Measurements from ENCODE around the gene RFPL2. TPM values are rescaled to one million over a fixed set of nuclear protein-coding genes. Genes with fewer than 3 reads are reported as not detected.
"Not testable (repeated sequence)": the region's sequence is repeated elsewhere in the genome, so short reads cannot be mapped to it uniquely, and the experiment has no call there.

The RFPL2 gene
- total RNA-seq, 3 donors from 2014 or later = not detected

DNA sequence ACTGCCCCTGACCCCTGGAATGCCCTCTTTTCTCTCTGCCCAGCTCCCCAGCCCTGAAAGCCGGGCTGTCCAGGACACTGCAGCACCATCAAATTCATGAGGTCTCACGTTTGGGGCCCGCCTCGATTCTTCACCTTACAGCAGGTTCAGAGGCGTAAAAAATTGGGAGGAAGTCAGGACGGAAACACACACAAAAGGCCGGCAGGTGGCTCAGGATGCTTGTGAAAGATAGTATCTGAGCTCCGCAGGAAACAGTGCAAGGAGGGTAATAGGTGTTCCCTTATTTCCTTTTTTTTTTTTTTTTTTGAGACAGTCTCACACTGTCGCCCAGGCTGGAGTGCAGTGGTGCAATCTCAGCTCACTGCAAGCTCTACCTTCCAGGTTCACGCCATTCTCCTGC lies 4.1 kb downstream of the RFPL2 start:
- DNase-seq (no peak), ATAC-seq (no peak)
- Histone ChIP-seq H3K4me1 (ENCODE audit: low read depth) (peaks cover 3% of the 10 kb centered on the region), H3K36me3 (ENCODE audit: low read depth) (no peaks in the 10 kb centered on the region), H3K4me3 (no peak overlapping the region), H3K9me3 (no peaks in the 10 kb centered on the region)
- intact Hi-C loops (cut with DNase I, micrococcal nuclease) = no loop called here
- TF ChIP-seq, protein P1, sequence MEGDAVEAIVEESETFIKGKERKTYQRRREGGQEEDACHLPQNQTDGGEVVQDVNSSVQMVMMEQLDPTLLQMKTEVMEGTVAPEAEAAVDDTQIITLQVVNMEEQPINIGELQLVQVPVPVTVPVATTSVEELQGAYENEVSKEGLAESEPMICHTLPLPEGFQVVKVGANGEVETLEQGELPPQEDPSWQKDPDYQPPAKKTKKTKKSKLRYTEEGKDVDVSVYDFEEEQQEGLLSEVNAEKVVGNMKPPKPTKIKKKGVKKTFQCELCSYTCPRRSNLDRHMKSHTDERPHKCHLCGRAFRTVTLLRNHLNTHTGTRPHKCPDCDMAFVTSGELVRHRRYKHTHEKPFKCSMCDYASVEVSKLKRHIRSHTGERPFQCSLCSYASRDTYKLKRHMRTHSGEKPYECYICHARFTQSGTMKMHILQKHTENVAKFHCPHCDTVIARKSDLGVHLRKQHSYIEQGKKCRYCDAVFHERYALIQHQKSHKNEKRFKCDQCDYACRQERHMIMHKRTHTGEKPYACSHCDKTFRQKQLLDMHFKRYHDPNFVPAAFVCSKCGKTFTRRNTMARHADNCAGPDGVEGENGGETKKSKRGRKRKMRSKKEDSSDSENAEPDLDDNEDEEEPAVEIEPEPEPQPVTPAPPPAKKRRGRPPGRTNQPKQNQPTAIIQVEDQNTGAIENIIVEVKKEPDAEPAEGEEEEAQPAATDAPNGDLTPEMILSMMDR (IDR thresholded peaks at IDR 0.05) = no peak

DNA sequence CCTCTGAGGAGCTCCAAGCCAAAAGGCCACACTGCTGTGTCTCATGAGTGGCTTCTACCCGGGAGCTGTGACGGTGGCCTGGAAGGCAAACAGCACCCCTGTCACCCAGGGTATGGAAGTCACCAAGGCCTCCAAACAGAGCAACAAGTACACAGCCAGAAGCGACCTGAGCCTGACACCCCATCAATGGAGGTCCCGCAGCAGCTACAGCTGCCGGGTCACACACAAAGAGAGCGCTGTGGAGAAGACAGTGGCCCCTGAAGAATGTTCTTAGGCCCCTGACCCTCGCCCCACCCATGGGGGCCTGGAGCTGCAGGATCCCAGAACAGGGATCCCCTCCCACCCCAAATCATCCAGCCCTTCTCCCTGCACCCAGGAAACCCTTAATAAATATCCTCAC lies 4.9 kb downstream of the RFPL2 start:
- intact Hi-C loops (cut with DNase I, micrococcal nuclease) = no loop called here
- TF ChIP-seq, protein P1 (IDR thresholded peaks at IDR 0.05) = no peak
- DNase-seq (no peak), ATAC-seq (no peak)
- Histone ChIP-seq H3K36me3 (ENCODE audit: low read depth) (no peaks in the 10 kb centered on the region), H3K9me3 (no peaks in the 10 kb centered on the region), H3K4me1 (ENCODE audit: low read depth) (peaks cover 3% of the 10 kb centered on the region), H3K4me3 (no peak overlapping the region)

DNA sequence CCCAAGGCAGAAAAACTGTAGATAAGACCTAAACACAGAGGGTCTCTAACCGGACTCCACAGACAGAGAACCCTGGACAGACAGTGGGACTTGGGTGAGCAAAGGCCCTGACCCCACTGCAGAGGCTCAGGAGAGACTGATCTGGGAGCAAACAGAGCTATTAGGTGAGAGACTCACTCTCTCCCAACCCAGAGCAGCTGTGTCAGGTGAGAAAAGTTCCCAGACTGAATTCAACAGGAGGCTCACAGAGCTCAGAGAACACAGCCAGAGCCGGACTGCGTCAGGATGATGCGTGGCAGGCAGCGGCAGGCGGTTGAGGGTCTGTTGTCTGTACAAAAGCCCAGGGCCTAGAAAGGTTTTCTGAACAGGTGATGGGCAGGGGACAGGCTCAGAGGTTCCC lies 5.5 kb downstream of the RFPL2 start:
- Histone ChIP-seq H3K36me3 (ENCODE audit: low read depth) (no peaks in the 10 kb centered on the region), H3K9me3 (no peaks in the 10 kb centered on the region), H3K4me1 (ENCODE audit: low read depth) (no peaks in the 10 kb centered on the region), H3K4me3 (no peak overlapping the region)
- TF ChIP-seq, protein P1 (IDR thresholded peaks at IDR 0.05) = no peak
- intact Hi-C loops (cut with DNase I, micrococcal nuclease) = no loop called here
- no peak for ATAC-seq
- no peak for DNase-seq

DNA sequence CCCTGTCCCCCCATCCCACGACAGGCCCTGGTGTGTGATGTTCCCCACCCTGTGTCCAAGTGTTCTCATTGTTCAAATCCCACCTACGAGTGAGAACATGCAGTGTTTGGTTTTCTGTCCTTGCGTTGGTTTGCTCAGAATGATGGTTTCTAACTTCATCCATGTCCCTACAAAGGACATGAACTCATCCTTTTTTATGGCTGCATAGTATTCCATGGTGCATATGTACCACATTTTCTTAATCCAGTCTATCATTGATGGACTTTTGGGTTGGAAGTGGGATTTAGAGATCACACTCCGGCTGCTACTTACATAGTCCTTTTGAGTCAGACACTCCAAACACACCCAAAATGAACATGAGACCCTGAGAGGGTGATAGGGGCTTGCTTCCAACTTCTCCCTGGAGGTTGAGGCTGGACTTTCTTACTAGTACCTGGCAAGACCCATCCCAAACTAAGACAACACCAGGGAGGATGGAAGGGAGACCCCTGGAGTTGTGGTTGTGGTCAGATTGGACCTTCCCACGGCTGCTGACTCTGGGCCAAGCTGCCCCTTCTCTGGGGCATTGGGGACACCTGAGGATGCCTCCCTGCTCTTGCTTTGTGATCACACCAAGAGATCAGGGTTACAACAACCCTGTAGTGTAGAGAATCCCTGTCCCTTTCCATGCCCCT lies 7.2 kb downstream of the RFPL2 start:
- intact Hi-C loops (cut with DNase I, micrococcal nuclease) = not testable (repeated sequence)

DNA sequence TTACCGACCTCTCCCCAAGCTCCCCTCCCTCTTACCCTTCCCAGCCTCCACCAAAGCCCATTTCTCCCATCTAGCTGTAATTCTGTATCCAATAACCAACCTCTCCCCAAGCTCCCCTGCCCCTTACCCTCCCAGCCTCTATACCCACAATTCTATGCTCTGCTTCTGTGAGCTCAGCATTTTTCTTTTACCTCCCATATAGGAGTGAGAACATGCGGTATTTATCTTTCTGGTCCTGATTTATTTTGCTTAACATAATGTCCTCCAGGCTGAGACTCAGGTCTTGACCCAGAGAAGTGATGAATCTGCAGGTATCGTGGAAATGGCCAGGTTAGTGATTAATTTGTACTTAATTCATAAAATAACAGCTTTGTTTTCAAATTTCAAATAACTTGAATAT lies 9.0 kb downstream of the RFPL2 start:
- intact Hi-C loops (cut with DNase I, micrococcal nuclease); H3K4me1 ChIP-seq (ENCODE audit: low read depth); DNase-seq; H3K9me3 ChIP-seq; H3K36me3 ChIP-seq (ENCODE audit: low read depth); ATAC-seq; H3K4me3 ChIP-seq: not testable (repeated sequence)

More for the DNA sequence above, 7.2 kb downstream of the RFPL2 start:
- H3K36me3 ChIP-seq (ENCODE audit: low read depth); H3K4me3 ChIP-seq; DNase-seq; ATAC-seq; H3K9me3 ChIP-seq; H3K4me1 ChIP-seq (ENCODE audit: low read depth): not testable (repeated sequence)

DNA sequence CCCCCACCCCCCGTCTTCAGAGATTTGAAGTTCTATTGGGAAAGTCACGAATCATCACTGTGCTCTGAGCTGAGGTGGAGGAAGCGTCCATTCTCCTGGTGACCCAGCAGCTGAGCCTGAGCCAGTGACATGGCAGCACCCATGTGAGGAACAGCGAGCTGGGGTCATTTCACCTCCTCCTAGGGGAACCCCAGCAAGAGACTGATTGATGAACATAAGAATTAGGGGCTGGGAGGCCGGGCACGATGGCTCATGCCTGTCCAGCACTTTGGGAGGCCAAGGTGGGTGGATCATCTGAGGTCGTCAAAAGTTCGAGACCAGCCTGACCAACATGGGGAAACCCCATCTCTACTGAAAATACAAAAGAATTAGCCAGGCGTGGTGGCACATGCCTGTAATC lies 11.5 kb downstream of the RFPL2 start:
- not testable (repeated sequence) for H3K4me3 ChIP-seq

DNA sequence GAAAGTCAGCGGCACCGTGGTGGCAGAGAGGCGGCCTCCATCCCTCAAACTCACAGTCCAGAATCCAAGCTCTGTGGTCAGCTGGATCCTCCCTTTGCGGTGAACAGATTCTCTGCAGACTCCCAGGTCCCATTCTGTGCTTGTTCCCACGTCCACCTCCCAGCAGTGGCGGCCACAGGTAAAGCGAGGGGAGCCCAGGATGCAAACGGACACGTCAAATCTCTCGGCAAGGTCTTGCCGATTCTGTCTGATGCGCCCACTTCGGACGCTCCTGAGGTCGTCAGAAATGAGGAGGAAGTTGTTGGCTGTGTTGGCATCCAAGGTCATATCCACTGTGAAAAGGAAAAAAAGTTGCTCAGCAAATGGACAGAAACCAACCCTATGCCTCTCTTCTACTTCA lies 13.9 kb downstream of the RFPL2 start:
- H3K36me3 ChIP-seq (ENCODE audit: low read depth); ATAC-seq; H3K9me3 ChIP-seq; H3K4me3 ChIP-seq; intact Hi-C loops (cut with DNase I, micrococcal nuclease); H3K4me1 ChIP-seq (ENCODE audit: low read depth); DNase-seq: not testable (repeated sequence)

More for the DNA sequence above, 11.5 kb downstream of the RFPL2 start:
- H3K4me1 ChIP-seq (ENCODE audit: low read depth); H3K36me3 ChIP-seq (ENCODE audit: low read depth); ATAC-seq; H3K9me3 ChIP-seq; intact Hi-C loops (cut with DNase I, micrococcal nuclease); DNase-seq: not testable (repeated sequence)

DNA sequence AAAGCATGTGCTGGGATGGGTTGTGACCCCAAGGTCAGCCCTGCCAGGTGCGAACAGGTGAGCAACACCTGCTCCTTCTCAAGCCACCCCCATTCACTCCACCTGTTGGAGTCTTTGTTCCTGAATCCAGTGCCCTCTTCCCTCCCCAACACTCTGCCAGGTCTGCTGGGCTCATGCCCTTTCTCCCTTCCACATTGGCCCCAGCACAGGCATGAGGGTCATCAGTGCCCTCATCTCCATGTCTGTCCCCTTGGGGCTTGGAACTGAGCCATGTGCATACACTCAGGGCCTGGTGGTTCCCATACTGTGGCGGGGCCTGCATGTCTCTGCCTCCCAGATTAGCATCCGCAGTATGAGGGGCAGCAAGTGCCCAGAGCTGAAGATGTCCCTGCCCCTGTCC lies 19.1 kb downstream of the RFPL2 start:
- intact Hi-C loops (cut with DNase I, micrococcal nuclease) = no loop called here
- ATAC-seq (no peak), DNase-seq (no peak)

More for the DNA sequence above, 19.1 kb downstream of the RFPL2 start:
- TF ChIP-seq, protein P1 (IDR thresholded peaks at IDR 0.05) = no peak
- Histone ChIP-seq H3K4me3 (no peak overlapping the region), H3K36me3 (ENCODE audit: low read depth) (no peaks in the 10 kb centered on the region), H3K4me1 (ENCODE audit: low read depth) (no peaks in the 10 kb centered on the region), H3K9me3 (no peaks in the 10 kb centered on the region)

Measured in mucosa of descending colon (tissue), 3 donors.